ENCODE data around the gene EIPR1. TPM values are rescaled to one million over a fixed set of nuclear protein-coding genes. Genes with fewer than 3 reads are reported as not detected.

Gene EIPR1
- total and polyA plus RNA-seq, 2 of the 13 experiments (the other 11 are each of a cell fraction or from before 2014, with no cell fraction given) = 70.0 to 96.3 TPM

DNA sequence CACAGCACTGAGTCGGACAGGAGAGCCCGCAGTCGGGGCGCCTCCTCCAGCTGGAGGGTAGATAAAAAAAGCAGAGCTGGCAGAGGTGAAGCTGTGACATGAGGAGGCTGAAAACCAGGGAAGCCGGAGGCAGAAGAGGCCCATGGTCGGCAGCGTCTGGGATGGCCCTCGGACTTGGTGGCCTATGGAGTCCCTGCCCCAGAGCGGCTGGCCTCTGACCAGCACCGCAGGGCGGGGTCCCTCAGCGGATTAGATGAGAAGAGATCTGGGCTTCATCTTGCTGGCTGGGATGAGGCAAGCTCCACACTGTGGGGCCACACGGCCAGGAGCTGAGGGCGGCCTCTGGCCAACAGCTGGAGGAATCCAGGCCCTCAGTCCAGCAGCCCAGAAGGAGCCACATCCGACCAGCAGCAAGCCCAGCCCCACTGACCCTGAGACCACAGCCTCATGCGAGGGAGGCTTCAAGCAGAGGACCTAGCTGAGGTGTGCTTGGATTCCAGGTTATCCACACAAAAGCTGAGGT is 174.1 kb downstream of the EIPR1 start:
- no TSS peak for BruUV-seq (replicated peaks)
- H4K20me1 ChIP-seq (ENCODE audit: insufficient read depth, low read length) = peaks cover 3% of the 10 kb centered on the region; the same call in 1 of the 2 replicates
- ChIA-PET CTCF (ENCODE audit: low intra/inter-chr PET ratio, low total read pairs) (no interaction called here), POLR2A (no interaction called here)
- no peak for DNase-seq (ENCODE audit: low spot score)
- peaks cover 10% of the 10 kb centered on the region for H3K4me1 ChIP-seq (ENCODE audit: insufficient read depth, low read length)
- H3K4me2 ChIP-seq (ENCODE audit: low read depth, low read length) = no peak overlapping the region
- H3K79me2 ChIP-seq (ENCODE audit: insufficient read depth, low read length) = no peaks in the 10 kb centered on the region
- H3K4me3 ChIP-seq (replicated peaks in 1 of 3; ENCODE audit: insufficient read depth in 1 of 3, low read depth in 2 of 3, low read length in 3 of 3) = no peak overlapping the region
- ATAC-seq = no peak; the same call in 2 of the 3 replicates
- no peak for FAIRE-seq
- peaks cover 2 to 25% of the 10 kb centered on the region in 2 experiments for H3K36me3 ChIP-seq (replicated peaks in 1 of 2; ENCODE audit: control insufficient read depth in 1 of 2, insufficient read depth in 2 of 2, low read length in 2 of 2)
- H3K27me3 ChIP-seq (ENCODE audit: control insufficient read depth in 1 of 2, insufficient read depth in 2 of 2, low read length in 2 of 2) = no peaks in the 10 kb centered on the region
- no peak overlapping the region for H3K9ac ChIP-seq (ENCODE audit: insufficient read depth, low read depth, low read length)
- no peak overlapping the region for H3K27ac ChIP-seq (ENCODE audit: extremely low read length, insufficient read depth, low read length)
- 96% methylated on average over 16 of the region's 16 CpGs for whole genome bisulfite sequencing (ENCODE audit: low lambda C conversion rate)
- intact Hi-C loops (cut with micrococcal nuclease; ENCODE audit: unreplicated experiment) = no loop called here
- no peak overlapping the region for H2AFZ ChIP-seq (ENCODE audit: low read length)
- in situ Hi-C loops (cut with HindIII; ENCODE audit: extremely low pct_ligation_motif_present, low pct_unique_long_range_greater_than_20kb) = no loop called here
- no peaks in the 10 kb centered on the region for H3K9me3 ChIP-seq (ENCODE audit: low read length)
- TF ChIP-seq ZNF543 (CRISPR knock-in tag; IDR thresholded peaks at IDR 0.05) (peak; percentile 100), ZNF749 (CRISPR knock-in tag; IDR thresholded peaks at IDR 0.05; ENCODE audit: borderline replicate concordance) (no peak), ZBTB8A (CRISPR knock-in tag; IDR thresholded peaks at IDR 0.05; ENCODE audit: borderline replicate concordance, low read depth) (no peak), NCOR1 (IDR thresholded peaks at IDR 0.05; ENCODE audit: borderline replicate concordance, low read length) (no peak), HMG20A (CRISPR knock-in tag; IDR thresholded peaks at IDR 0.05; ENCODE audit: borderline replicate concordance) (no peak), SP4 (CRISPR knock-in tag; IDR thresholded peaks at IDR 0.05) (no peak), TEAD3 (CRISPR knock-in tag; optimal IDR thresholded peaks at IDR 0.05; ENCODE audit: borderline replicate concordance) (no peak), ZNF280B (CRISPR knock-in tag; IDR thresholded peaks at IDR 0.05; ENCODE audit: borderline replicate concordance) (peak; percentile 45; the same call in 1 of the 2 replicates), SNAI1 (CRISPR knock-in tag; IDR thresholded peaks at IDR 0.05; ENCODE audit: borderline replicate concordance) (no peak), ZNF720 (CRISPR knock-in tag; IDR thresholded peaks at IDR 0.05) (no peak), ZBTB3 (CRISPR knock-in tag; IDR thresholded peaks at IDR 0.05; ENCODE audit: borderline replicate concordance, low read depth) (no peak), RFX1 (IDR thresholded peaks at IDR 0.05) (no peak), NFRKB (IDR thresholded peaks at IDR 0.05) (no peak), ZNF160 (CRISPR knock-in tag; IDR thresholded peaks at IDR 0.05) (no peak)
- TF ChIP-seq, protein P1, sequence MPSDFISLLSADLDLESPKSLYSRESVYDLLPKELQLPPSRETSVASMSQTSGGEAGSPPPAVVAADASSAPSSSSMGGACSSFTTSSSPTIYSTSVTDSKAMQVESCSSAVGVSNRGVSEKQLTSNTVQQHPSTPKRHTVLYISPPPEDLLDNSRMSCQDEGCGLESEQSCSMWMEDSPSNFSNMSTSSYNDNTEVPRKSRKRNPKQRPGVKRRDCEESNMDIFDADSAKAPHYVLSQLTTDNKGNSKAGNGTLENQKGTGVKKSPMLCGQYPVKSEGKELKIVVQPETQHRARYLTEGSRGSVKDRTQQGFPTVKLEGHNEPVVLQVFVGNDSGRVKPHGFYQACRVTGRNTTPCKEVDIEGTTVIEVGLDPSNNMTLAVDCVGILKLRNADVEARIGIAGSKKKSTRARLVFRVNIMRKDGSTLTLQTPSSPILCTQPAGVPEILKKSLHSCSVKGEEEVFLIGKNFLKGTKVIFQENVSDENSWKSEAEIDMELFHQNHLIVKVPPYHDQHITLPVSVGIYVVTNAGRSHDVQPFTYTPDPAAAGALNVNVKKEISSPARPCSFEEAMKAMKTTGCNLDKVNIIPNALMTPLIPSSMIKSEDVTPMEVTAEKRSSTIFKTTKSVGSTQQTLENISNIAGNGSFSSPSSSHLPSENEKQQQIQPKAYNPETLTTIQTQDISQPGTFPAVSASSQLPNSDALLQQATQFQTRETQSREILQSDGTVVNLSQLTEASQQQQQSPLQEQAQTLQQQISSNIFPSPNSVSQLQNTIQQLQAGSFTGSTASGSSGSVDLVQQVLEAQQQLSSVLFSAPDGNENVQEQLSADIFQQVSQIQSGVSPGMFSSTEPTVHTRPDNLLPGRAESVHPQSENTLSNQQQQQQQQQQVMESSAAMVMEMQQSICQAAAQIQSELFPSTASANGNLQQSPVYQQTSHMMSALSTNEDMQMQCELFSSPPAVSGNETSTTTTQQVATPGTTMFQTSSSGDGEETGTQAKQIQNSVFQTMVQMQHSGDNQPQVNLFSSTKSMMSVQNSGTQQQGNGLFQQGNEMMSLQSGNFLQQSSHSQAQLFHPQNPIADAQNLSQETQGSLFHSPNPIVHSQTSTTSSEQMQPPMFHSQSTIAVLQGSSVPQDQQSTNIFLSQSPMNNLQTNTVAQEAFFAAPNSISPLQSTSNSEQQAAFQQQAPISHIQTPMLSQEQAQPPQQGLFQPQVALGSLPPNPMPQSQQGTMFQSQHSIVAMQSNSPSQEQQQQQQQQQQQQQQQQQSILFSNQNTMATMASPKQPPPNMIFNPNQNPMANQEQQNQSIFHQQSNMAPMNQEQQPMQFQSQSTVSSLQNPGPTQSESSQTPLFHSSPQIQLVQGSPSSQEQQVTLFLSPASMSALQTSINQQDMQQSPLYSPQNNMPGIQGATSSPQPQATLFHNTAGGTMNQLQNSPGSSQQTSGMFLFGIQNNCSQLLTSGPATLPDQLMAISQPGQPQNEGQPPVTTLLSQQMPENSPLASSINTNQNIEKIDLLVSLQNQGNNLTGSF (CRISPR knock-in tag; IDR thresholded peaks at IDR 0.05) = no peak
- TF ChIP-seq, protein P2, sequence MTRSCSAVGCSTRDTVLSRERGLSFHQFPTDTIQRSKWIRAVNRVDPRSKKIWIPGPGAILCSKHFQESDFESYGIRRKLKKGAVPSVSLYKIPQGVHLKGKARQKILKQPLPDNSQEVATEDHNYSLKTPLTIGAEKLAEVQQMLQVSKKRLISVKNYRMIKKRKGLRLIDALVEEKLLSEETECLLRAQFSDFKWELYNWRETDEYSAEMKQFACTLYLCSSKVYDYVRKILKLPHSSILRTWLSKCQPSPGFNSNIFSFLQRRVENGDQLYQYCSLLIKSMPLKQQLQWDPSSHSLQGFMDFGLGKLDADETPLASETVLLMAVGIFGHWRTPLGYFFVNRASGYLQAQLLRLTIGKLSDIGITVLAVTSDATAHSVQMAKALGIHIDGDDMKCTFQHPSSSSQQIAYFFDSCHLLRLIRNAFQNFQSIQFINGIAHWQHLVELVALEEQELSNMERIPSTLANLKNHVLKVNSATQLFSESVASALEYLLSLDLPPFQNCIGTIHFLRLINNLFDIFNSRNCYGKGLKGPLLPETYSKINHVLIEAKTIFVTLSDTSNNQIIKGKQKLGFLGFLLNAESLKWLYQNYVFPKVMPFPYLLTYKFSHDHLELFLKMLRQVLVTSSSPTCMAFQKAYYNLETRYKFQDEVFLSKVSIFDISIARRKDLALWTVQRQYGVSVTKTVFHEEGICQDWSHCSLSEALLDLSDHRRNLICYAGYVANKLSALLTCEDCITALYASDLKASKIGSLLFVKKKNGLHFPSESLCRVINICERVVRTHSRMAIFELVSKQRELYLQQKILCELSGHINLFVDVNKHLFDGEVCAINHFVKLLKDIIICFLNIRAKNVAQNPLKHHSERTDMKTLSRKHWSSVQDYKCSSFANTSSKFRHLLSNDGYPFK (CRISPR knock-in tag; IDR thresholded peaks at IDR 0.05; ENCODE audit: borderline replicate concordance) = no peak

Data from HepG2 (cell line).